CD4-positive, alpha-beta T cell treated with Interleukin-17A for 1 hour (primary cell): ENCODE data around the gene CCDC127.
"Not testable (repeated sequence)": the region's sequence is repeated elsewhere in the genome, so short reads cannot be mapped to it uniquely, and the experiment has no call there.

ENCODE experiments used
- DNase-seq: peaks from one replicate; pipeline ENCODE4 v3.0.0-alpha.2; 2020

Gene CCDC127

GRCh38 chr5:201672-202071 lies 16.3 kb downstream of the CCDC127 start:
- no peak for DNase-seq

- no peak for DNase-seq
Observed at GRCh38 chr5:200985-201384, 17.0 kb downstream of the CCDC127 start.

GRCh38 chr5:199950-200645 lies 17.9 kb downstream of the CCDC127 start:
- DNase-seq = no peak

- DNase-seq = no peak
Observed at GRCh38 chr5:199197-199949, 18.6 kb downstream of the CCDC127 start.

GRCh38 chr5:198516-199196 lies 19.3 kb downstream of the CCDC127 start:
- no peak for DNase-seq

GRCh38 chr5:197892-198489 lies 20.0 kb downstream of the CCDC127 start:
- DNase-seq = no peak

- DNase-seq = not testable (repeated sequence)
Observed at GRCh38 chr5:197031-197430, 20.9 kb downstream of the CCDC127 start.

GRCh38 chr5:196350-196749 lies 21.6 kb downstream of the CCDC127 start:
- no peak for DNase-seq

- DNase-seq = no peak
Observed at GRCh38 chr5:195401-196160, 22.4 kb downstream of the CCDC127 start.

GRCh38 chr5:194603-195209 lies 23.2 kb downstream of the CCDC127 start:
- no peak for DNase-seq

- no peak for DNase-seq
Observed at GRCh38 chr5:194102-194501, 23.9 kb downstream of the CCDC127 start.

GRCh38 chr5:192970-193831 lies 24.8 kb downstream of the CCDC127 start:
- DNase-seq = no peak

- DNase-seq = no peak
Observed at GRCh38 chr5:192691-192969, 25.3 kb downstream of the CCDC127 start.

- no peak for DNase-seq
Observed at GRCh38 chr5:191949-192690, 25.8 kb downstream of the CCDC127 start.

- DNase-seq = no peak
Observed at GRCh38 chr5:191036-191948, 26.7 kb downstream of the CCDC127 start, which contains the start of gene LRRC14B. Gene LRRC14B (plus strand): TSS chr5:191495. CDS start chr5:191539, 44 bp downstream.

- no peak for DNase-seq
Observed at GRCh38 chr5:190366-191035, 27.5 kb downstream of the CCDC127 start.

GRCh38 chr5:189976-190365 lies 28.0 kb downstream of the CCDC127 start:
- no peak for DNase-seq

- no peak for DNase-seq
Observed at GRCh38 chr5:189486-189885, 28.5 kb downstream of the CCDC127 start.
